K562 (cell line): ENCODE measurements around the gene KRTAP5-4. TPM values are rescaled to one million over a fixed set of nuclear protein-coding genes. Genes with fewer than 3 reads are reported as not detected.
A peak's percentile ranks its signal among the peaks of the same experiment; 100 is the strongest.

Experiments used
- MTA3 ChIP-seq: fragments of 450-650 bp; formaldehyde crosslinking; IDR thresholded peaks from 2 replicates; pipeline ENCODE4 v1.6.1; 2017; ENCODE audit warnings: mild to moderate bottlenecking, borderline replicate concordance
- NCOA1 ChIP-seq: fragments of 450-650 bp; IDR thresholded peaks from 2 replicates; pipeline ENCODE4 v1.6.1; 2016; ENCODE audit warnings: low read depth
- NONO ChIP-seq, 2 experiments: fragments of 200-400 bp in 1 of 2; fragments of 450-650 bp in 1 of 2; formaldehyde crosslinking in 1 of 2; IDR thresholded peaks; 2 replicates each; pipeline ENCODE4 v1.6.1; 2017; ENCODE audit warnings: low read depth in 2 of 2, mild to moderate bottlenecking in 2 of 2, moderate library complexity in 2 of 2, low read length in 1 of 2
- SETDB1 ChIP-seq: IDR thresholded peaks from one replicate; pipeline ENCODE4 v1.6.1; 2012; ENCODE audit warnings: low read length, control low read depth, inconsistent platforms
- ZNF24 ChIP-seq: fragments of 450-650 bp; IDR thresholded peaks from 2 replicates; pipeline ENCODE4 v1.6.1; 2016
- ZNF263 ChIP-seq: sonication (generic); formaldehyde crosslinking; IDR thresholded peaks from 2 replicates; pipeline ENCODE4 v1.8.0; 2022; ENCODE audit warnings: mild to moderate bottlenecking, missing genetic modification reagents, borderline replicate concordance
- ZZZ3 ChIP-seq: fragments of 450-650 bp; IDR thresholded peaks from 2 replicates; pipeline ENCODE4 v1.6.1; 2016; ENCODE audit warnings: antibody characterized with exemption, mild to moderate bottlenecking, moderate library complexity
- polyA plus RNA-seq, 8 experiments: library from polyadenylated mRNA; depleted of rRNA in 4 of 8; stranded (reverse) in 5 of 8; unstranded in 3 of 8; fragments of >200 nt; fragmentation: Nextera tagmentation in 2 of 8; fragmentation: Illumina TruSeq in 1 of 8; extraction: Ambion mirVana in 2 of 8; extraction: Trizol in 1 of 8; gene quantifications; 2 replicates each; pipeline versions ENCODE4 v1.2.1 to v1.2.3, GENCODE V29; 2011 to 2014; ENCODE audit warnings: inconsistent platforms in 1 of 8, missing spikeins in 1 of 8
- total RNA-seq, 7 experiments: library from RNA; depleted of rRNA in 6 of 7; stranded (reverse); fragments of >200 nt in 6 of 7; fragmentation: Illumina TruSeq in 2 of 7; extraction: Trizol in 2 of 7; gene quantifications; 2 replicates each; pipeline versions ENCODE4 v1.2.1 to v1.2.3, GENCODE V29; 2011 to 2021; ENCODE audit warnings: low replicate concordance in 1 of 7
- TF ChIP-seq, protein P1 (sequence below): fragments of 250-450 bp; sonication (Bioruptor Pico); IDR thresholded peaks from 2 replicates; pipeline ENCODE4 v1.4.0; 2020; ENCODE audit warnings: mild to moderate bottlenecking, moderate library complexity
- TF ChIP-seq, protein P2 (sequence below): fragments of 200-400 bp; formaldehyde crosslinking; IDR thresholded peaks from 2 replicates; pipeline ENCODE4 v1.6.1; 2017; ENCODE audit warnings: mild to moderate bottlenecking, low read depth, low read length, moderate library complexity
- TF ChIP-seq, protein P3 (sequence below): fragments of 450-650 bp; formaldehyde crosslinking; IDR thresholded peaks from 2 replicates; pipeline ENCODE4 v1.4.0; 2020; ENCODE audit warnings: mild to moderate bottlenecking, moderate library complexity
- TF ChIP-seq, protein P4 (sequence below): fragments of 250-450 bp; sonication (Bioruptor Pico); IDR thresholded peaks from 2 replicates; pipeline ENCODE4 v1.5.0; 2021

The KRTAP5-4 gene
- total and polyA plus RNA-seq, 9 of the 15 experiments (the other 6 are each of a cell fraction or from before 2014, with no cell fraction given) = not detected

DNA sequence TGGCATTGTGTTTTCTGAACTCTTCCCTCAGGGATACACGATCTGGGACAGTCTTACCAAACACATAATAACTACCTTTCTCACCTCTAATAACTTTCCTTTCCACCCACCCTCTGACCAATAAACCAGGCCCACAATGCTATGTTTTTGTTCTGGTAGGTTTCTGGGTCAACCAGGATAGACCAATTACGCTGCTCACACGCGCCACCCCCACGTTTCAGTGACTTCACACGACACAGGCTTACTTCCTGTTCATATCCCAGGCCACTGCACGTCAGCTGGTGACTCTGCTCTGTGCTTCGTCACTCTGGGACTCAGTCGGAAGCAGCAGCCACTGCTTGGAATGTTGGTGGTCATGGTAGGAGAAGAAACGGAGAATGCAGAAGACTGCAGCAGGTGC is 2.5 kb downstream of the KRTAP5-4 start (continued):
- TF ChIP-seq, protein P1, sequence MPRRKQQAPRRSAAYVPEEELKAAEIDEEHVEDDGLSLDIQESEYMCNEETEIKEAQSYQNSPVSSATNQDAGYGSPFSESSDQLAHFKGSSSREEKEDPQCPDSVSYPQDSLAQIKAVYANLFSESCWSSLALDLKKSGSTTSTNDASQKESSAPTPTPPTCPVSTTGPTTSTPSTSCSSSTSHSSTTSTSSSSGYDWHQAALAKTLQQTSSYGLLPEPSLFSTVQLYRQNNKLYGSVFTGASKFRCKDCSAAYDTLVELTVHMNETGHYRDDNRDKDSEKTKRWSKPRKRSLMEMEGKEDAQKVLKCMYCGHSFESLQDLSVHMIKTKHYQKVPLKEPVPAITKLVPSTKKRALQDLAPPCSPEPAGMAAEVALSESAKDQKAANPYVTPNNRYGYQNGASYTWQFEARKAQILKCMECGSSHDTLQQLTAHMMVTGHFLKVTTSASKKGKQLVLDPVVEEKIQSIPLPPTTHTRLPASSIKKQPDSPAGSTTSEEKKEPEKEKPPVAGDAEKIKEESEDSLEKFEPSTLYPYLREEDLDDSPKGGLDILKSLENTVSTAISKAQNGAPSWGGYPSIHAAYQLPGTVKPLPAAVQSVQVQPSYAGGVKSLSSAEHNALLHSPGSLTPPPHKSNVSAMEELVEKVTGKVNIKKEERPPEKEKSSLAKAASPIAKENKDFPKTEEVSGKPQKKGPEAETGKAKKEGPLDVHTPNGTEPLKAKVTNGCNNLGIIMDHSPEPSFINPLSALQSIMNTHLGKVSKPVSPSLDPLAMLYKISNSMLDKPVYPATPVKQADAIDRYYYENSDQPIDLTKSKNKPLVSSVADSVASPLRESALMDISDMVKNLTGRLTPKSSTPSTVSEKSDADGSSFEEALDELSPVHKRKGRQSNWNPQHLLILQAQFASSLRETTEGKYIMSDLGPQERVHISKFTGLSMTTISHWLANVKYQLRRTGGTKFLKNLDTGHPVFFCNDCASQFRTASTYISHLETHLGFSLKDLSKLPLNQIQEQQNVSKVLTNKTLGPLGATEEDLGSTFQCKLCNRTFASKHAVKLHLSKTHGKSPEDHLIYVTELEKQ (CRISPR knock-in tag) = no peak
- TF ChIP-seq, protein P2, sequence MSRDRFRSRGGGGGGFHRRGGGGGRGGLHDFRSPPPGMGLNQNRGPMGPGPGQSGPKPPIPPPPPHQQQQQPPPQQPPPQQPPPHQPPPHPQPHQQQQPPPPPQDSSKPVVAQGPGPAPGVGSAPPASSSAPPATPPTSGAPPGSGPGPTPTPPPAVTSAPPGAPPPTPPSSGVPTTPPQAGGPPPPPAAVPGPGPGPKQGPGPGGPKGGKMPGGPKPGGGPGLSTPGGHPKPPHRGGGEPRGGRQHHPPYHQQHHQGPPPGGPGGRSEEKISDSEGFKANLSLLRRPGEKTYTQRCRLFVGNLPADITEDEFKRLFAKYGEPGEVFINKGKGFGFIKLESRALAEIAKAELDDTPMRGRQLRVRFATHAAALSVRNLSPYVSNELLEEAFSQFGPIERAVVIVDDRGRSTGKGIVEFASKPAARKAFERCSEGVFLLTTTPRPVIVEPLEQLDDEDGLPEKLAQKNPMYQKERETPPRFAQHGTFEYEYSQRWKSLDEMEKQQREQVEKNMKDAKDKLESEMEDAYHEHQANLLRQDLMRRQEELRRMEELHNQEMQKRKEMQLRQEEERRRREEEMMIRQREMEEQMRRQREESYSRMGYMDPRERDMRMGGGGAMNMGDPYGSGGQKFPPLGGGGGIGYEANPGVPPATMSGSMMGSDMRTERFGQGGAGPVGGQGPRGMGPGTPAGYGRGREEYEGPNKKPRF = no peak
- no peak for TF ChIP-seq SETDB1
- TF ChIP-seq NCOA1 = peak; percentile 78; the same call in 1 of the 2 replicates
- TF ChIP-seq NONO (IDR thresholded peaks at IDR 0.05; ENCODE audit: low read depth in 2 of 2, low read length in 1 of 2) = no peak
- TF ChIP-seq, protein P3, sequence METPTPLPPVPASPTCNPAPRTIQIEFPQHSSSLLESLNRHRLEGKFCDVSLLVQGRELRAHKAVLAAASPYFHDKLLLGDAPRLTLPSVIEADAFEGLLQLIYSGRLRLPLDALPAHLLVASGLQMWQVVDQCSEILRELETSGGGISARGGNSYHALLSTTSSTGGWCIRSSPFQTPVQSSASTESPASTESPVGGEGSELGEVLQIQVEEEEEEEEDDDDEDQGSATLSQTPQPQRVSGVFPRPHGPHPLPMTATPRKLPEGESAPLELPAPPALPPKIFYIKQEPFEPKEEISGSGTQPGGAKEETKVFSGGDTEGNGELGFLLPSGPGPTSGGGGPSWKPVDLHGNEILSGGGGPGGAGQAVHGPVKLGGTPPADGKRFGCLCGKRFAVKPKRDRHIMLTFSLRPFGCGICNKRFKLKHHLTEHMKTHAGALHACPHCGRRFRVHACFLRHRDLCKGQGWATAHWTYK (CRISPR knock-in tag) = no peak
- TF ChIP-seq, protein P4, sequence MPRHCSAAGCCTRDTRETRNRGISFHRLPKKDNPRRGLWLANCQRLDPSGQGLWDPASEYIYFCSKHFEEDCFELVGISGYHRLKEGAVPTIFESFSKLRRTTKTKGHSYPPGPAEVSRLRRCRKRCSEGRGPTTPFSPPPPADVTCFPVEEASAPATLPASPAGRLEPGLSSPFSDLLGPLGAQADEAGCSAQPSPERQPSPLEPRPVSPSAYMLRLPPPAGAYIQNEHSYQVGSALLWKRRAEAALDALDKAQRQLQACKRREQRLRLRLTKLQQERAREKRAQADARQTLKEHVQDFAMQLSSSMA (CRISPR knock-in tag) = no peak
- TF ChIP-seq ZNF263 (CRISPR knock-in tag) = no peak
- no peak for TF ChIP-seq ZZZ3
- no peak for TF ChIP-seq ZNF24
- TF ChIP-seq MTA3 = peak; percentile 63; the same call in 1 of the 2 replicates
